ENCODE data around the gene EFCAB5. TPM values are rescaled to one million over a fixed set of nuclear protein-coding genes. Genes with fewer than 3 reads are reported as not detected.
"Not testable (repeated sequence)": the region's sequence is repeated elsewhere in the genome, so short reads cannot be mapped to it uniquely, and the experiment has no call there.

Gene EFCAB5
- total RNA-seq, 2 donors from 2014 or later = 0.55 TPM; not detected in 1

- H3K4me1 Mint-ChIP-seq = peaks cover 8% of the 10 kb centered on the region
- H3K9me3 ChIP-seq (ENCODE audit: control insufficient read depth, low read length, poor library complexity, severe bottlenecking) = no peaks in the 10 kb centered on the region
- peaks cover 2% of the 10 kb centered on the region for H3K36me3 Mint-ChIP-seq (ENCODE audit: low read depth)
These were observed 191.2 kb downstream of the EFCAB5 start for GRCh38 chr17:30132615-30133014.

GRCh38 chr17:30133197-30133596 is 191.8 kb downstream of the EFCAB5 start:
- no peak overlapping the region for H3K4me3 Mint-ChIP-seq
- no peak overlapping the region for H3K27ac Mint-ChIP-seq
- H3K36me3 Mint-ChIP-seq (ENCODE audit: low read depth) = peaks cover 2% of the 10 kb centered on the region
- H3K27me3 Mint-ChIP-seq = no peaks in the 10 kb centered on the region
- H3K4me1 Mint-ChIP-seq = peaks cover 13% of the 10 kb centered on the region
- DNase-seq (no peak), ATAC-seq (no peak)
- no peaks in the 10 kb centered on the region for H3K9me3 ChIP-seq (ENCODE audit: control insufficient read depth, low read length, poor library complexity, severe bottlenecking)

More at GRCh38 chr17:30132615-30133014, 191.2 kb downstream of the EFCAB5 start:
- H3K4me3 Mint-ChIP-seq = no peak overlapping the region
- DNase-seq (no peak), ATAC-seq (no peak)
- no peaks in the 10 kb centered on the region for H3K27me3 Mint-ChIP-seq
- no peak overlapping the region for H3K27ac Mint-ChIP-seq

GRCh38 chr17:30134551-30134950 is 193.1 kb downstream of the EFCAB5 start:
- ATAC-seq = no peak
- no peaks in the 10 kb centered on the region for H3K27me3 Mint-ChIP-seq
- H3K4me1 Mint-ChIP-seq = peaks cover 13% of the 10 kb centered on the region
- H3K27ac Mint-ChIP-seq = no peak overlapping the region
- H3K4me3 Mint-ChIP-seq = no peak overlapping the region
- no peak for DNase-seq
- peaks cover 2% of the 10 kb centered on the region for H3K36me3 Mint-ChIP-seq (ENCODE audit: low read depth)
- H3K9me3 ChIP-seq (ENCODE audit: control insufficient read depth, low read length, poor library complexity, severe bottlenecking) = no peaks in the 10 kb centered on the region

- H3K27ac Mint-ChIP-seq = no peak overlapping the region
- H3K9me3 ChIP-seq (ENCODE audit: control insufficient read depth, low read length, poor library complexity, severe bottlenecking) = no peaks in the 10 kb centered on the region
- peaks cover 2% of the 10 kb centered on the region for H3K36me3 Mint-ChIP-seq (ENCODE audit: low read depth)
- H3K4me1 Mint-ChIP-seq = peaks cover 13% of the 10 kb centered on the region
- no peak for ATAC-seq
- H3K4me3 Mint-ChIP-seq = no peak overlapping the region
- DNase-seq = no peak
- H3K27me3 Mint-ChIP-seq = no peaks in the 10 kb centered on the region
These were observed 195.7 kb downstream of the EFCAB5 start for GRCh38 chr17:30137158-30137557.

- not testable (repeated sequence) for H3K27me3 Mint-ChIP-seq; H3K36me3 Mint-ChIP-seq (ENCODE audit: low read depth); ATAC-seq; H3K4me3 Mint-ChIP-seq; H3K9me3 ChIP-seq (ENCODE audit: control insufficient read depth, low read length, poor library complexity, severe bottlenecking); DNase-seq
- Mint-ChIP-seq H3K4me1 (peaks cover 16% of the 10 kb centered on the region), H3K27ac (peak overlapping the region; percentile 16)
These were observed 206.4 kb downstream of the EFCAB5 start for GRCh38 chr17:30147860-30148259.

- Mint-ChIP-seq H3K4me3 (no peak overlapping the region), H3K36me3 (ENCODE audit: low read depth) (no peaks in the 10 kb centered on the region), H3K4me1 (peaks cover 16% of the 10 kb centered on the region), H3K27me3 (no peaks in the 10 kb centered on the region), H3K27ac (peak overlapping the region; percentile 16)
- no peak for ATAC-seq
- H3K9me3 ChIP-seq (ENCODE audit: control insufficient read depth, low read length, poor library complexity, severe bottlenecking) = no peaks in the 10 kb centered on the region
- DNase-seq = no peak
These were observed 206.9 kb downstream of the EFCAB5 start for GRCh38 chr17:30148376-30148775.

GRCh38 chr17:30151471-30151870 is 210.0 kb downstream of the EFCAB5 start:
- Mint-ChIP-seq H3K27ac (no peak overlapping the region), H3K27me3 (no peaks in the 10 kb centered on the region), H3K36me3 (ENCODE audit: low read depth) (no peaks in the 10 kb centered on the region), H3K4me3 (no peak overlapping the region), H3K4me1 (peaks cover 21% of the 10 kb centered on the region)
- no peaks in the 10 kb centered on the region for H3K9me3 ChIP-seq (ENCODE audit: control insufficient read depth, low read length, poor library complexity, severe bottlenecking)
- ATAC-seq = no peak
- DNase-seq = no peak

GRCh38 chr17:30153463-30153862 is 212.0 kb downstream of the EFCAB5 start:
- Mint-ChIP-seq H3K36me3 (ENCODE audit: low read depth) (no peaks in the 10 kb centered on the region), H3K4me3 (peak overlapping the region; percentile 43), H3K4me1 (peaks cover 26% of the 10 kb centered on the region), H3K27ac (peak overlapping the region; percentile 87), H3K27me3 (no peaks in the 10 kb centered on the region)
- ATAC-seq = no peak
- DNase-seq = no peak
- no peaks in the 10 kb centered on the region for H3K9me3 ChIP-seq (ENCODE audit: control insufficient read depth, low read length, poor library complexity, severe bottlenecking)

- DNase-seq (no peak), ATAC-seq (no peak)
- Mint-ChIP-seq H3K36me3 (ENCODE audit: low read depth) (peaks cover 2% of the 10 kb centered on the region), H3K4me3 (no peak overlapping the region), H3K27ac (no peak overlapping the region), H3K4me1 (peaks cover 35% of the 10 kb centered on the region), H3K27me3 (no peaks in the 10 kb centered on the region)
- no peaks in the 10 kb centered on the region for H3K9me3 ChIP-seq (ENCODE audit: control insufficient read depth, low read length, poor library complexity, severe bottlenecking)
These were observed 214.0 kb downstream of the EFCAB5 start for GRCh38 chr17:30155389-30155788.

Other genes starting within 250 kb of the EFCAB5 start
- gene SSH2, start 11.4 kb upstream of the EFCAB5 start, total RNA-seq = 10 to 100 TPM; 72.2 to 72.7 TPM
- gene NSRP1, start 175.2 kb downstream of the EFCAB5 start, total RNA-seq = 10 to 100 TPM; 28.8 to 31.7 TPM